Right lobe of liver (tissue), 6 donors: ENCODE data around the gene RBMS2. TPM values are rescaled to one million over a fixed set of nuclear protein-coding genes. Genes with fewer than 3 reads are reported as not detected.

Experiments used
- ATAC-seq, 4 donors: fragments of 200-7000 bp; cut with Tn5 transposase; one replicate each; pipeline ENCODE4 v1.9.1; 2020; ENCODE audit warnings: mild to moderate bottlenecking in 4 of 4, moderate library complexity in 4 of 4
- DNase-seq, 3 donors: peaks; one replicate each; pipeline ENCODE4 v3.0.0-alpha.2; 2020
- H3K27ac ChIP-seq, 3 donors: fragments of 200-600 bp; one replicate each; pipeline ENCODE4 v1.8.0; 2022
- H3K27me3 ChIP-seq, 2 donors: fragments of 200-600 bp; one replicate each; pipeline ENCODE4 v1.8.0; 2022
- H3K36me3 ChIP-seq, 4 donors: fragments of 200-600 bp; sonication (generic) in 1 of 4; one replicate each; pipeline versions ENCODE4 v1.5.1 to v1.8.0; 2017 to 2022; ENCODE audit warnings: control low read depth in 1 of 4
- H3K4me1 ChIP-seq, 4 donors: fragments of 200-600 bp; sonication (generic) in 1 of 4; one replicate each; pipeline versions ENCODE4 v1.5.1 to v1.8.0; 2017 to 2022; ENCODE audit warnings: control low read depth in 1 of 4
- H3K4me3 ChIP-seq, 3 donors: fragments of 200-600 bp; one replicate each; pipeline ENCODE4 v1.8.0; 2022
- H3K9me3 ChIP-seq, 4 donors: fragments of 200-600 bp; sonication (generic) in 1 of 4; one replicate each; pipeline versions ENCODE4 v1.5.1 to v1.8.0; 2017 to 2022; ENCODE audit warnings: control low read depth in 1 of 4
- POLR2A ChIP-seq: fragments of 450-650 bp; IDR thresholded peaks from one replicate; pipeline ENCODE4 v1.6.1; 2017; ENCODE audit warnings: antibody characterized with exemption, mild to moderate bottlenecking
- WGBS: methylation state at CpG from one replicate; pipeline ENCODE4 v1.1.6; 2018; ENCODE audit warnings: low coverage, low lambda C conversion rate; ENCODE audit not compliant: insufficient coverage; ENCODE audit errors: missing lambda C conversion rate; 5-methylcytosine and 5-hydroxymethylcytosine counted together
- intact Hi-C, 2 donors: fragments of 100-400 bp; cut with DNase I; formaldehyde crosslinking; loops; one replicate each; pipeline versions ENCODE4 v1.11.2 to v1.14.1; 2022
- total RNA-seq, 6 experiments: library from RNA; depleted of rRNA in 2 of 6; stranded (reverse); fragments of >200 nt in 2 of 6; fragmentation: NEBNext Ultra II Directional in 3 of 6; extraction: Animal tissue kit (Norgen Biotek cat#: 25700) in 3 of 6; gene quantifications; one replicate each; pipeline versions ENCODE4 v1.1.0 to v1.2.4, GENCODE V29; 2016 to 2023
- TF ChIP-seq, protein P1 (sequence below), 4 donors: fragments of 200-600 bp in 3 of 4; fragments of 450-650 bp in 1 of 4; IDR thresholded peaks; one replicate each; pipeline versions ENCODE4 v1.5.1 to v1.8.0; 2016 to 2022; ENCODE audit warnings: antibody characterized with exemption in 4 of 4, mild to moderate bottlenecking in 2 of 4
- donor health status: DM: no; HTN: yes; CAD: no.
- donor health status: DM: no; HTN: no; CAD: no.
- donor health status: DM: no; HTN: no; CAD: no.
- donor health status: DM: no; HTN: yes; CAD: no.
- donor health status: DM: no; HTN: yes; CAD: no.

RBMS2 gene
- total RNA-seq, 6 experiments from 2014 or later = 3.4 to 6.4 (median 4.3) TPM

DNA sequence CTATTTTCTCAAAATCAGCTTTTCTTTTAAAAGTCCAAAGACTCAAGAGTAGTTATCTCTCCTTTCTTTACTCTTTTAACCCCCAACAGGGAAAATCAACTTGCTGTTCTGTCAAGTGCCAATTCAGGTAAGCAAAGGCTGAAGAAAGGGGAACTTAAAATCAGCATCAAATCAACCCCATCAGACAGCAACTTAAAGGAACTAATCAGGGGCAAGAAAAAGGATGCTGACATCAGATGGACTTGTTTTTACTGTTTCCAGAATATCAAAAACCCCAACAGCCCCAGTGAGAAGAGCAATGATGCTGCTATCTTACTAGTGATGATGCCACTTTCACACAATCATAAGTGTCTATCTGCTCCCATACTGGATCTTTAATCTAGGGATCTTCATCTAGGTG, 105.1 kb downstream of the RBMS2 start:
- H3K4me1 ChIP-seq = peaks cover 0 to 34% (median 4%) of the 10 kb centered on the region in 4 donors
- no peak overlapping the region for H3K4me3 ChIP-seq
- peaks cover 0 to 8% (median 2%) of the 10 kb centered on the region in 4 donors for H3K36me3 ChIP-seq
- intact Hi-C loops = no loop called here
- TF ChIP-seq POLR2A = no peak
- TF ChIP-seq, protein P1, sequence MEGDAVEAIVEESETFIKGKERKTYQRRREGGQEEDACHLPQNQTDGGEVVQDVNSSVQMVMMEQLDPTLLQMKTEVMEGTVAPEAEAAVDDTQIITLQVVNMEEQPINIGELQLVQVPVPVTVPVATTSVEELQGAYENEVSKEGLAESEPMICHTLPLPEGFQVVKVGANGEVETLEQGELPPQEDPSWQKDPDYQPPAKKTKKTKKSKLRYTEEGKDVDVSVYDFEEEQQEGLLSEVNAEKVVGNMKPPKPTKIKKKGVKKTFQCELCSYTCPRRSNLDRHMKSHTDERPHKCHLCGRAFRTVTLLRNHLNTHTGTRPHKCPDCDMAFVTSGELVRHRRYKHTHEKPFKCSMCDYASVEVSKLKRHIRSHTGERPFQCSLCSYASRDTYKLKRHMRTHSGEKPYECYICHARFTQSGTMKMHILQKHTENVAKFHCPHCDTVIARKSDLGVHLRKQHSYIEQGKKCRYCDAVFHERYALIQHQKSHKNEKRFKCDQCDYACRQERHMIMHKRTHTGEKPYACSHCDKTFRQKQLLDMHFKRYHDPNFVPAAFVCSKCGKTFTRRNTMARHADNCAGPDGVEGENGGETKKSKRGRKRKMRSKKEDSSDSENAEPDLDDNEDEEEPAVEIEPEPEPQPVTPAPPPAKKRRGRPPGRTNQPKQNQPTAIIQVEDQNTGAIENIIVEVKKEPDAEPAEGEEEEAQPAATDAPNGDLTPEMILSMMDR (IDR thresholded peaks at IDR 0.05) = no peak
- no peak overlapping the region for H3K27ac ChIP-seq
- no peaks in the 10 kb centered on the region for H3K27me3 ChIP-seq
- ATAC-seq = no peak
- no peak for DNase-seq
- H3K9me3 ChIP-seq = no peaks in the 10 kb centered on the region

GRCh38 chr12:56628671-56629458, 107.2 kb downstream of the RBMS2 start:
- WGBS = under 1% methylated on average over 16 of the region's 18 CpGs
- Histone ChIP-seq H3K9me3 (no peaks in the 10 kb centered on the region), H3K4me3 (peak overlapping the region; percentile 77 to 99 (median 98)), H3K27ac (peak overlapping the region; percentile 91 to 97 (median 96)), H3K36me3 (peaks cover 0 to 5% (median 2%) of the 10 kb centered on the region in 4 donors), H3K27me3 (no peaks in the 10 kb centered on the region), H3K4me1 (peaks cover 0 to 48% (median 12%) of the 10 kb centered on the region in 4 donors)
- intact Hi-C loops = no loop called here
- DNase-seq = peak; percentile 72 to 81 (median 80)
- TF ChIP-seq, protein P1 (IDR thresholded peaks at IDR 0.05) = no peak
- peak; percentile 32 for TF ChIP-seq POLR2A
- ATAC-seq = peak; percentile 43 to 53 (median 48)

DNA sequence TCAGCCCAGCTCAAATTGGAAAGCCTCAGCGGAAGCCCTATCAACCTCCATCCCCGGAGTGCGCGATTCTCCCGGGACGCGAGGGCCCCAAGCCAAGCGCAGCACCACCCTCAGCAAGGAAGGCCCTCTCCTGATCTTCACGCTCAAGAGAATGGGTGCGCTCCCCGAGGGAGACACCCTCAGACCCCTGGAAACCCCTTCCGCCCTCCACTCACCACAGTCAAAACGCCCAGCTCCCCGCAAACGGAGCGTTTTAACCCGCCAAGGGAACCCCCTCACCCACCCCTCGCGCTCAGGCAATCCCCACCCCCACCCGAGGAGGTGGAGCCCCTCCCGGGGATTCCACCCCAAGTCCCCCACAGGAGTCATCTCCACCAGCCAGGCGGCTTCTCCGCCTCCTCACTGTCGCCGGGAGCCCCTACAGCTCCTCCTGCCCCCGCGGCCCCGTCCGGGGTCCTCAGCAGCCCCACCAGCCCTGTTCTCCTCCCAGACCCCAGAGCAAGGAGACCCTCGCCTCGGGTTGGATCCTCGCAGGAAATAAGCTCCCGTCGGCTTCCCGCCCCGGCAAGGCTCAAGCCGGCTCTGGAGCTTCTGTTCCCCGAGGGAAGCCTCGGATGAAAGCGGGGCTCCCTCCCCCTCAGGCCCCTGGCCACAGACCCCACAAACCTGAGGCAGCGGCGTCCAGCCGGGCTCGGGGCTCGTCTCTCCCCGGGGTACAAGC, 108.0 kb downstream of the RBMS2 start:
- Histone ChIP-seq H3K9me3 (no peaks in the 10 kb centered on the region), H3K27ac (peak overlapping the region; percentile 91 to 97 (median 96)), H3K27me3 (no peaks in the 10 kb centered on the region), H3K4me1 (peaks cover 0 to 46% (median 12%) of the 10 kb centered on the region in 4 donors), H3K36me3 (peaks cover 0 to 5% (median 2%) of the 10 kb centered on the region in 4 donors), H3K4me3 (peak overlapping the region; percentile 77 to 99 (median 98))
- ATAC-seq = peak; percentile 32 to 47 (median 40)
- DNase-seq = peak; percentile 53 to 65 (median 60)
- TF ChIP-seq, protein P1 (IDR thresholded peaks at IDR 0.05) = no peak
- no peak for TF ChIP-seq POLR2A
- intact Hi-C loops = no loop called here
- 0% methylated on average over 19 of the region's 46 CpGs for WGBS

GRCh38 chr12:56630180-56630632, 108.6 kb downstream of the RBMS2 start, which contains the start of gene BAZ2A:
Gene BAZ2A (minus strand): TSS chr12:56630326. CDS start chr12:56617530, 12,796 bp downstream.
- DNase-seq = peak; percentile 94 to 96 (median 94)
- WGBS = 0% methylated on average over 2 of the region's 31 CpGs
- intact Hi-C loops = no loop called here
- H3K9me3 ChIP-seq = no peaks in the 10 kb centered on the region
- peak within 1 kb of the TSS; percentile 91 to 97 (median 96) for H3K27ac ChIP-seq
- H3K36me3 ChIP-seq = peaks cover 0 to 5% (median 2%) of the 10 kb centered on the region in 4 donors
- peaks cover 0 to 46% (median 12%) of the 10 kb centered on the region in 4 donors for H3K4me1 ChIP-seq
- peak within 1 kb of the TSS; percentile 77 to 99 (median 98) for H3K4me3 ChIP-seq
- TF ChIP-seq, protein P1 (IDR thresholded peaks at IDR 0.05) = no peak
- no peak for TF ChIP-seq POLR2A
- no peaks in the 10 kb centered on the region for H3K27me3 ChIP-seq
- peak; percentile 75 to 84 (median 81) for ATAC-seq
